ENCODE measurements around the gene IBA57.
"Not testable (repeated sequence)": the region's sequence is repeated elsewhere in the genome, so short reads cannot be mapped to it uniquely, and the experiment has no call there.

IBA57 gene

DNA sequence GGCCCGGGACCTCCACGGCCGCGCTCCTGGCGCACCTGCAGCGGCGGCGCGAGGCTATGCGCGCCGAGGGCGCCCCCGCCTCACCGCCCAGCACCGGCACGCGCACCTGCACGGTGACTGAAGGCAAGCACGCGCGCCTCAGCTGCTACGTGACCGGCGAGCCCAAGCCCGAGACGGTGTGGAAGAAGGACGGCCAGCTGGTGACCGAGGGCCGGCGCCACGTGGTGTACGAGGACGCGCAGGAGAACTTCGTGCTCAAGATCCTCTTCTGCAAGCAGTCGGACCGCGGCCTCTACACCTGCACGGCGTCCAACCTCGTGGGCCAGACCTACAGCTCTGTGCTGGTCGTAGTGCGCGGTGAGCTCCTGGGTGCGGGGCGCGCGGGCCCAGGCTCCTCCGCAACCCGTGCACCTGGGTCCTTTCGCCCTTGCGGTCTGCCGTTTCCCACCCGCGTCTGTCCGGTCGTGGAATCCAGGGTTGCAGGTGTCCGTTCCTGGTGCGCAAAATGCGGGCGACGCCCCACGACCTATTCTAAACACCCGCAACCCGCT, 46.9 kb downstream of the IBA57 start:
- no peak for DNase-seq (ENCODE audit: low spot score)

DNA sequence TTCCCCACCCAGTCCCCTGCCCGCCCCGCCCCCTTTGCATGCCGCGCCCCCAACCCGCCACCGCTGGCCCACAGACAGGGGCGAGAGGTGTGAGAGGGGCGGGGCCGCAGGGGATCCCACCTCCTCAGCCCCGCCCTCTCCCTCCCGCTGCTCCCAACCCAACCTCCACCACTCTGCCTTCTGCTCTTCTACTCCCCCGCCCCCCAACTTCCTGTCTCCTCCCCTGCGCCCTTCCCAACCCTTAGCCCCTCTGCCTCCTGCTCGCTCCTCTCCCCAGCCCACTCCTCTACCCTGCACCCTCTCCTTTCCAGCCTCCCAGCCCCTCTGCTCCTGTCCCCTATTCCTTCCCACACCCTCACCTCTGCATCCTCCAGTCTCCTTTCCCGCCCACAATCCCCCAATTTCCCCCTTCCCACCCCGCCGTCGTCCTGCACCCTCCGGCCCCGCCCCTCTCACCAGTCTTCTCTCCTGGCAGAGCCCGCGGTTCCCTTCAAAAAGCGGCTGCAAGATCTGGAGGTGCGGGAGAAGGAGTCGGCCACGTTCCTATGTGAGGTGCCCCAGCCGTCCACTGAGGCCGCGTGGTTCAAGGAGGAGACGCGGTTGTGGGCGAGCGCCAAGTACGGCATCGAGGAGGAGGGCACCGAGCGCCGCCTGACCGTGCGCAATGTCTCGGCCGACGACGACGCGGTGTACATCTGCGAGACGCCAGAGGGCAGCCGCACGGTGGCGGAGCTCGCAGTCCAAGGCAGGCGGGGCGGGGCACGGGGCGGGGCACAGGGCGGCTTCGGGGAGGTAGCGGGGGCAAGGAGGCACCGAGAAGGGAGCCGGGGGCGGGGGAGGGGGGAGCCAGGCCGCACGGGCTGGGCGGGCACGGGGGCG, 47.6 kb downstream of the IBA57 start:
- DNase-seq (ENCODE audit: low spot score), result peak; percentile 76

DNA sequence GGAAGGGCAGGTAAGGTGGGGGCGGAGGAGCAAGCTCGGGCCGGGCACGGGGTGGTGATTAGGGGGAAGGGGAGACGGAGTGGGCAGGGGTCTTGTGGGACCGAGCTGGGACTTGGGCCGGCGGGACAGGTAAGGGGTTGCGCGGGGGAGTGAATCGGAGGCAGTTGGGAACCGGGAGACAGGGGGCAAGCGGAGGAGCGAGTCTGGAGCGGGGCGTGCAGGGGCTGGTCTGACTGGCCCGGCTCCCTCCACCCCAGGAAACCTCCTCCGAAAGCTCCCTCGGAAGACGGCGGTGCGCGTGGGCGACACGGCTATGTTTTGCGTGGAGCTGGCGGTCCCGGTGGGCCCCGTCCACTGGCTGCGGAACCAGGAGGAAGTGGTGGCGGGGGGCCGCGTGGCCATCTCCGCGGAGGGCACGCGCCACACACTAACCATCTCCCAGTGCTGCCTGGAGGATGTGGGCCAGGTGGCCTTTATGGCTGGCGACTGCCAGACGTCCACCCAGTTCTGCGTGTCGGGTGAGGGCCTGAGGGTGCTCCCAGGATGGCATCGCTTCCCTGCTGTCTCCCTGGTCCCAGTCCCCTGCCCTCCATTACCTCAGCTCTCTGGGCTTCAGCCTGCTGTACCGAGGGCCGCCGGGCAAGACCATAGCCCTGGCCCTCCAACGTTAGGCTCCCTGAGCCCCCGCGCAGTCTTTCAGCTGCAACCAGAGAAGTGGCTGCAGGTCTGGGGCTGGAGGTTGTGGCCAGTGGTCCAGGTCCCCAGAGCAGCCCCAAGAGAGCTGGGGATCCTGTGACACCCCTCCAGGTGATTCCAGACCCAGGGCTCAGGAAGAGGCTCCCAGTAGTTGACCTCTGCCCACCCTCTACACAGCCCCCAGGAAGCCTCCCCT, 48.6 kb downstream of the IBA57 start:
- no peak for DNase-seq (ENCODE audit: low spot score)

DNA sequence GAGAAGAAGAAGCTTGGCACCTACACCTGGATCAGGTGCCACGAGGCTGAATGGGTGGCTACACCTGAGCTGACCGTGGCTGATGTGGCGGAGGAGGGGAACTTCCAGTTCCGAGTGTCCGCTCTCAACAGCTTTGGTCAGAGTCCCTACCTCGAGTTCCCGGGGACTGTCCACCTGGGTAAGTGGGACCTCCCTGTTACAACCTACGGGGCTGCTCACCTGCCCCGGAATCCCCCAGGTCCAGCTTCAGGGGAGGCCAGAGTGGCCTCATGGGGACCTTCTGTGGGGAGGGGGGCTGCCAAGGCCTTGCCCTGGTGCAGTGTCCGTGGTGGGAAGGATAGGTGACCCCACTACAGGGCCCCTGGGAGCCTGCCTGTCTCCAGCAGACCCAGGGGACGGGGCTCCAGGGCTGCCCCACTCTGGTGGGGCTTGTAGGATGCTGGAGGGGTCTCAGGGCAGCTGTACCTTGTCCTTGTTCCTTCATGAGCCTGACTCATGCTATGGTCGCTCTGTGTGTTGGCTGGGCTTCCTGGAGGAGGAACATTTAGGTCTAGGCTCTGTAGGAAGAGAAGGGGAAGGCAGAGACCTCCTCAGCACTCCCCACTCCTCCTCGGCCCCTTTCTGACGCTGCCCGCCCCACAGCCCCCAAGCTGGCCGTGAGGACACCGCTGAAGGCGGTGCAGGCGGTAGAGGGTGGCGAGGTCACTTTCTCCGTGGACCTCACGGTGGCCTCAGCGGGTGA, 49.5 kb downstream of the IBA57 start:
- DNase-seq (ENCODE audit: low spot score), result no peak

DNA sequence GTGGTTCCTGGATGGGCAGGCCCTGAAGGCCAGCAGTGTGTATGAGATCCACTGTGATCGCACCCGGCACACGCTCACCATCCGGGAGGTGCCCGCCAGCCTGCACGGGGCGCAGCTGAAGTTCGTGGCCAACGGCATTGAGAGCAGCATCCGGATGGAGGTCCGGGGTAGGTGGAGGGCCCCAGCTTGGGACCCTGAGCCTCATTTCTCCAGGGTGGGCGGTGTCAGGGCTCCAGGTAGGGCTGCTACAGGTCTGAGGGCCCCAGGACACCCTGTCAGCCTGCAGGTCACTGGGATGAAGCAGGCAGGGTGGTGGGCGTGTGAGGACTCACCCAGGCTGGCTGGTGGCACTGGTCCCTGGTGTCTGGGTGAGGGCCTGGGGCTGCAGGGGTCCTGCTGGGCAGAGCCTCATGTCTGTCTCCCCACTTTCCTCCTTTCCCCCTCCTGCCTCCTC, 50.1 kb downstream of the IBA57 start:
- no peak for DNase-seq (ENCODE audit: low spot score)

DNA sequence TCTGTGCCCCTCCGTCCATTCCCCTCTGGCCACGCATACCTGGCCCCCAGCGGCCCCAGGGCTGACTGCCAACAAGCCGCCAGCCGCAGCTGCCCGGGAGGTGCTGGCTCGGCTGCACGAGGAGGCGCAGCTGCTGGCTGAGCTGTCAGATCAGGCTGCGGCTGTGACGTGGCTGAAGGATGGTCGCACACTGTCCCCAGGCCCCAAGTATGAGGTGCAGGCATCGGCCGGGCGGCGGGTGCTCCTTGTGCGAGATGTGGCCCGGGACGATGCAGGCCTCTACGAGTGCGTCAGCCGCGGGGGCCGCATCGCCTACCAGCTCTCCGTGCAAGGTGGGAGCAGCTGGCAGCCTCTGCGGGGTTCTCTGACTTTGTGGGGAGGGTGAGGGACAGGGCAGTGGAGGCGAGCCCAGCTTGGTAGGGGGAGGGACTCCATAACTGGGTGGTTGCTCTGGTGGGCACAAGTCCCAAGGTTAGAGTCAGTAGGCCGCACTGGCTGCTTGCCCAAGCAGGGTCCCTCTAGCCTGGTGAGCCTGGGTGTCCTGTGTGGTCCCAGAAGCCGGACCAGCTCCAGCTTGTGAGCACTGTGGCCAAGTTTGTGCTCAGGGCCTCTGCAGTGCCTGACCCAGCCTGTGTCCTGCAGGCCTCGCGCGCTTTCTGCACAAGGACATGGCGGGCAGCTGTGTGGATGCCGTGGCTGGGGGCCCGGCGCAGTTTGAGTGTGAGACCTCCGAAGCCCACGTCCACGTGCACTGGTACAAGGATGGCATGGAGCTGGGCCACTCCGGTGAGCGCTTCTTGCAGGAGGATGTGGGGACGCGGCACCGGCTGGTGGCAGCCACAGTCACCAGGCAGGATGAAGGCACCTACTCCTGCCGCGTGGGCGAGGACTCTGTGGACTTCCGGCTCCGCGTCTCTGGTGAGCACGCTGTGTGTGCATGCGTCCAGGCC, 51.0 kb downstream of the IBA57 start:
- DNase-seq (ENCODE audit: low spot score), result no peak

DNA sequence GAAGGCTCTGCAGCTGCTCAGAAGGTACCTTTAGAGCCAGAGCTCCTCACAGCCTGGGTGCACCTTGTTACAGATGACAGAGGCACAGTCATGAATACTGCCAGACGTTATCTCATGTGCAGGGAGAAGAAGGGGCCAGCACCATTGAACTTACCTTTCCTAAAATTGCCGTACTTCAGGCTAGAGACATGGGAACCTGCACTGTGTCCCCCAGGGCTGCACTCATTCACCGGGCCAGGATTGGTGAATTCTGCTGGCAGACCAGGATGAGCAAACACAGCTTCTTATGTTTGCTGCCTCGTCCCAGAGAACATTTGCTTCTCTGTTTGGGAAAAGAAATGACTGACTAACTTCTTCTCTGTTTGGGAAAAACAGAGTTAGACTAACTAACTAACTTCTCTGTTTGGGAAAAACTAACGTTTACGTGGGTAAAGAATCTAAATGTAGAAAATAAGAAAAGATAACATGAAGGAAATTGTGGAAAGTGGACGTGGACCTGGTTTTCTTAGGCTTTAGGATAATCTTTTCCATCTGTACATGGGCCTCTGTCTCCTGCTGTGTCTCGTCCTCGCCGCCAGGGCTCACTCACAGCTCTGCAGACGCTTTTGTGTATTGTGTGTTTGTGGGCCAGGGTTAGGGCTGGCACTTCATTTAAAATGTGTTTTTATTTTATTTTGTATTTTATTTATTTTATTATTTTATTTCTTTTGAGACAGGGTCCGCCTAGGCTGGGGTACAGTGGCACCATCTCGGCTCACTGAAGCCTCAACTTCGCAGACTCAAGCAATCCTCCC, 52.1 kb downstream of the IBA57 start:
- DNase-seq (ENCODE audit: low spot score), result no peak

DNA sequence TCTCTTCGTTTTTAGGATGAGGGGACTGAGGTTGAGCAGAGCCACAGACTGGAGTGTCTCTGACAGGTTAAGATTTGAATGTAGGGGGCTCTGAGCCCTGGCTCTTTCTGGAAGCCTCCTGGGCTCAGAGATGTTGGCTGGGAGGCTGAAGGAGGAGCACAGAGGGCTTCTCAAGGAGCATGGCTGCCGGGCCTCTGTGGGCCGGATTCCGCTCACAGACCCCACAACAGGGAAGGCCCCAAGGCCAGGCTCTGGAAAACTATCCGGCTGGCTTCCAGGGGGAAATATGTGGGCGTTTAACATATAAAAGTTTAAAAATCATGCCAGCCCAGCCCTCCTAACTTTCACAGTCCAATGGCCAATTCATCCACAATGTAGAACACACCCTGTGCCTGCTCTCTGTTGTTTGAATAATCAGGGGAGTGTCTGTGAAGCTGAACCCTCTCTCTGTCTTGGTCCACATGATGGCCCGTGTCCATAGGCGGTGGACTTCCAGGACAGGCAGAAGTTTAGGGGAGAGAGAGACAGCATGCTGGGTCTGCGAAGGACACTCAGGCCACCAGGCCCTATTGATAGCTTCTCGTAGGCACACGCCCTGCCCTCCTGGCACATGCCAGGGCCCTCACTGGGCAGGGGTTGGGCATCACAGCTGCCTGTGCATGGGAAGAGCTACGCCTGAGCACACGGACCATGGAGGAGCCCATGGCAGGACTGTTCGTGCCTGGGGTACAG, 53.1 kb downstream of the IBA57 start:
- DNase-seq (ENCODE audit: low spot score), result no peak

DNA sequence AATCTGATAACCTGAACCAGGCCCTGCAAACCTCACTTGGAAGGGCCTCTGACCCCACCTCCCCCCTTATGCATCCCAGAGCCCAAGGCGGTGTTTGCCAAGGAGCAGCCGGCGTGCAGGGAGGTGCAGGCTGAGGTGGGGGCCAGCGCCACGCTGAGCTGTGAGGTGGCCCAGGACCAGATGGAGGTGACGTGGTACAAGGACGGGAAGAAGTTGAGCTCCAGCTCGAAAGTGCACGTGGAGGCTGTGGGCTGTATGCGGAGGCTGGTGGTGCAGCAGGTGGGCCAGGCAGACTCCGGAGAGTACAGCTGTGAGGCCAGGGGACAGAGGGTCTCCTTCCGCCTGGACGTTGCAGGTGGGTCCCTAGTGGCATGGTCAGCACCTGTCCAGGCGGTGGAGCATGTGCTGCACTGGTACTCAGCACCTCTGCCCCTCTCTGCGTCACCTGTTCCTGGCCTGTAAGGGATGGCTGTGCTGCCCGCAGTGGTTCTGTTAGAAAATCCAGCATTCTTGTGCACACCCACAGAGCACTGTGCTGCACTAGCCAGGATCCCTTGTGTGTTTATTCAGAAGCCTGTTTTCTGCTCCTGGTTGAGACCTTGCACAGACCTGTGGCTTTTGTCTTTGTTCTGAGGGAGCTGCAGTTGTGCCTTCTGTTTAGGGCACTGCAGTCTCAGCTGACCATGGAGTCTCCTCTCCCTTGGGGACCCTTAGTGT, 53.8 kb downstream of the IBA57 start:
- no peak for DNase-seq (ENCODE audit: low spot score)

DNA sequence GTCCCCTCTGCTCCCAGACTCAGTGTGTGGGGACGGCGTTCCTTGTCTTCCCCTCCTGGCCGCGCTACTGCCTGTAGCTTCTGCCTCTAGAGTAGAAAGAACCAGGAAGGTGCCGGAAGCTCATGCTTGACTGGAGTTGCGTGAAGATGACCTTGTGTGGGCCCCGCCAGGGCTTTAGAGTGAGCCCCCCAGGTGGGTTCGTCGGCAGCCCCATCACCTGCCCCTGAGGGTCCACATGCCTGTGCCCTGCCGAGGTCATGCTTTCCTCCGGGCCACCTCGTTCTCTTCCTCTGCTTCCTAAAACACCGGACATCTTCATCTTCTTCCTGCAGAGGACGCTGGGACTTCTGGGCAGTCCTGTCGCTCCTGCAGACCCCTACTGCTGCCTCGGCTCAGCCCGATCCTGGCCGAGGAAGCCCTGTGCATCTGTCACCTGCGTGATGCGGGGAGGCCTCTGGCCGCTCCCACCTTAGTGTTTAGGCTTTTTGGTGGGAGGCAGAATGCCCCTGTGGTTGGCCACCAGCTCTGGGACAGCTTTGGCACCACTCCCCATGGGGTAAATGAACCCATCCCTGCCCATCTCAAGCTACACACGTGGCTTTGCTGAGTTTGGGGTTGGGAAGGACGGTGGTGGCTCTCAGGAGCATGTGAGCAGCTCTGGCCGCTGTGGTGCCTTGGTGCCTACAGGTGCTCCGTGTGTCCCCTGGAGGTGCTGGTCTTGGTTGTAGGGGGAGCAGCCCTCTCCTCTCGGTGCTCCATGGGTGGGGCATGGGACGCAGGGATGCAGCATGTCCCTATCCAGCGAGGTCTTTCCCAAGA, 54.6 kb downstream of the IBA57 start:
- DNase-seq (ENCODE audit: low spot score), result no peak

DNA sequence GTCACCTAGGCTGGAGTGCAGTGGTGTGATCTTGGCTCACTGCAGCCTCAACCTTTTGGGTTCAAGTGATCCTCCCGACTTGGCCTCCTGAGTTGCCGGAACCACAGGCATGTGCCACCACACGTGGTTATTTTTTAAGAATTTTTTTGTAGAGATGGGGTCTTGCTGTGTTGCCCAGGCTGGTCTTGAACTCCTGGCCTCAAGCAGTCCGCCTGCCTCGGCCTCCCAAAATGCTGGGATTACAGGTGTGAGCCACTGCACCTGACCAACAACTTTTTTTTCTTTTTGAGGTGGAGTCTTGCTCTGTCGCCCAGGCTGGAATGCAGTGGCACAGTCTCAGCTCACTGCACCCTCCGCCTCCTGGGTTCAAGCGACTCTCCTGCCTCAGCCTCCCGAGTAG, 55.5 kb downstream of the IBA57 start:
- DNase-seq (ENCODE audit: low spot score), result not testable (repeated sequence)

DNA sequence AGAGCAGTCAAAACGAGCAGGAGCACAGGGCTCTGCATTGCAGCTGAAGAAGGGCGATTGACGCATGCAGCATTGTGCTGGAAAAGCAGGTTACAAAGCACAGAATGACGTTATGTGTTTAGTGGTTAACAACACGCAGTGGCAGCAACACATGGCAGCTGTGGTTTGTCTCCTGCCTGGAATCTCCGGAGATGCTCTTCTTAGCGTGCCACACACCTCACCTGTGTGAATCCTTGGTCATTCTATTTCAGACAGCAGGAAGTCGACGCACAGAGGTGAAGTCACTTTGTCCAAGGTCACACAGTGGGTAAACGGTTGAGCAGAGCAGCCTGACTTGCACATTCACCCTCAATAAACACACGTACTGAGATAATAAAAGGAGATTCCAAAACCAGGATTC, 56.9 kb downstream of the IBA57 start:
- DNase-seq (ENCODE audit: low spot score), result no peak

DNA sequence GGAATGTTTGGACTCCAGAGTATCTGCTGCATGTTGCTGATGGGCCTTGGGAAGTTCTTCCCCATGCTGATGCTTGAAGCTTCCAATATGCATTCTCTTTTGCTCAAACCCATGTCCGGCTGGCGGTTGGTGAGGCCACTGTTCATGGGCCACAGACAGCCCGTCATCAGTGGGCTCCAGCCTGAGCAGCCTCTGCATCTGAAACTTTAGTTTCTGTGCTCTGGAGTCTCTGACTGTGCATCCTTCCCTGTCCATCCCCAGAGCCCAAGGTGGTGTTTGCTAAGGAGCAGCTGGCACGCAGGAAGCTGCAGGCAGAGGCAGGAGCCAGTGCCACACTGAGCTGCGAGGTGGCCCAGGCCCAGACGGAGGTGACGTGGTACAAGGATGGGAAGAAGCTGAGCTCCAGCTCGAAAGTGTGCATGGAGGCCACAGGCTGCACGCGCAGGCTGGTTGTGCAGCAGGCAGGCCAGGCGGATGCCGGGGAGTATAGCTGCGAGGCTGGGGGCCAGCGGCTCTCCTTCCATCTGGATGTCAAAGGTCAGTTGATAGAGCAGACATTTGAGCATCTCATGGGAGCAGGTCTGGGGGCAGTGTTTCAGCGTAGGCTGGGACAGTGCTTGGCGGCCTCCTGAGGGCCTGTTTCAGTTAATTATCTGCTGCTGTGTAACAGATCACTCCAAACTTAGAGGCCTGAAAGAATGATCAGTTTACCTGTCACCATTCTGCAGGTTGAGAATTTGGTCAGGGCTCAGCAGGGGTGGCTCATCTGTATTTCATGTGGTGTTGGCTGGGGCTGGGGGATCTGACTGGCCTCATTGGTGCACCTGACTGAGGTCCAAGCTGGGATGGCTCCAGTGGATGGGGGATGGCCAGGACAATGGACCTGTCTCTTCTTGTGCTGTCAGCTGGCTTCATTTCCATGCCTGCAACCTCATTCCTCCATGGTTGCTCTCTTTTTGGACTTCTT, 58.9 kb downstream of the IBA57 start:
- no peak for DNase-seq (ENCODE audit: low spot score)

DNA sequence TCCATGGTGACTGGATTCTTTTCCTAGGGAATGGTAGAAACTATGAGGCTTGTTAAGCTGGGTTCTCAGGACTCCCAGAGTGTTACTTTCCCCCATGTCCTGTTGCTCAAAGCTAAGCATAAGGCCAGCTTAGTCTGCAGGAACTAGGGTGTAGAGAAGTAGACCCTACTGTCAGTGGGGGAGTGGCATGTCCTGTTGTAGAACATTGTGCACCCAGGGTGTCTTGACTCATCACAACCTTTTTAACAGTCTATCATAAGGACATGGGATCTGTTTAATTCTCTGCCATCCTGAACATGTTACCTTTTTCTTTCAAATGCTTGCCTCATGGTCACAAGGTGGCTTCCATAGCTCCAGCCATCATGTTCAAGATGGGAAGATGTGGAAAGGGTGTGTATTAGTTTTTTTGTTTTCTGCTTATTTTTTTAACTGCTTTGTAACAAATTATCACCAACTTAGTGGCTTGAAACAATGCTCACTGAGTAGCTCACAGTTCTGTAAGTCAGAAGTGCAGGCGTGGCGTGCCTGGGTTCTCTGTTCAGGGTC, 59.6 kb downstream of the IBA57 start:
- DNase-seq (ENCODE audit: low spot score), result no peak

DNA sequence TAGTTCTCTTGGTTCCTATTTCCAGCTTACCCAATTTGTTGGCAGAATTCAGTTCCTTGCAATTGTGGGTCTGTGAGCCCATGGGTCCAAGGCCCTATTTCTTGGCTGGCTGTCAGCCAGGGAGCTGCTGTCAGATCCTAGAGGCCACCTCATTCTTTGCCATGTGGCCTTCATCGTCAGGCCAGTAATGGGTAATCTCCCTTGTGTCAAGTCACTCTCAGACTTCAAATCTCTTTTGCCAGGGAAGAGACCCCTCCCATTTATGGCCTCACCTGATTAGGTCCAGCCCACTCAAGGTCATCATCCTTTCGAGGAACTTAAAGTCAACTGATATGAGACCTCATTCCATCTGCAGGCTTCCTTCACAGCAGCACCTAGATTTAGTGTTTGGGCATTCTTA, 60.1 kb downstream of the IBA57 start:
- DNase-seq (ENCODE audit: low spot score), result no peak

Measured in SK-N-DZ (cell line).